Astrocyte (in vitro differentiated cells and primary cell): ENCODE measurements around the gene SPAG8. TPM values are rescaled to one million over a fixed set of nuclear protein-coding genes. Genes with fewer than 3 reads are reported as not detected.

Experiments used
- DNase-seq: peaks from one replicate; pipeline ENCODE4 v3.0.0-alpha.2; 2010; ENCODE audit warnings: low read depth
- FAIRE-seq: peaks from 2 replicates; lab custom pipeline; 2011; peaks lifted over from hg19 to GRCh38; lab: Jason Lieb, UNC
- H2AFZ ChIP-seq: 2 replicates; pipeline ENCODE4 v1.6.0; 2012; ENCODE audit warnings: low read depth, low read length, inconsistent platforms
- H3K27ac ChIP-seq: 2 replicates; pipeline ENCODE4 v1.5.1; 2011; ENCODE audit warnings: low read depth, low read length, inconsistent platforms
- H3K27me3 ChIP-seq: 2 replicates; pipeline ENCODE4 v1.6.0; 2011; ENCODE audit warnings: low read length, inconsistent platforms; ENCODE audit not compliant: insufficient read depth
- H3K36me3 ChIP-seq: 2 replicates; pipeline ENCODE4 v1.5.1; 2011; ENCODE audit warnings: low read length, inconsistent platforms; ENCODE audit not compliant: insufficient read depth
- H3K4me1 ChIP-seq: 2 replicates; pipeline ENCODE4 v1.5.1; 2011; ENCODE audit warnings: low read length, inconsistent platforms; ENCODE audit not compliant: insufficient read depth
- H3K4me2 ChIP-seq: 2 replicates; pipeline ENCODE4 v1.6.0; 2012; ENCODE audit warnings: low read length, inconsistent platforms
- H3K4me3 ChIP-seq: 2 replicates; pipeline ENCODE4 v1.5.1; 2011; ENCODE audit warnings: low read depth, mild to moderate bottlenecking, low read length, inconsistent platforms; ENCODE audit not compliant: insufficient read depth
- H3K79me2 ChIP-seq: 2 replicates; pipeline ENCODE4 v1.6.0; 2012; ENCODE audit warnings: mild to moderate bottlenecking, low read length, inconsistent platforms; ENCODE audit not compliant: insufficient read depth
- H3K9ac ChIP-seq: 2 replicates; pipeline ENCODE4 v1.6.0; 2012; ENCODE audit warnings: mild to moderate bottlenecking, low read length, inconsistent platforms
- H3K9me3 ChIP-seq: 2 replicates; pipeline ENCODE4 v1.5.1; 2012; ENCODE audit warnings: low read depth, mild to moderate bottlenecking, low read length, inconsistent platforms; ENCODE audit not compliant: insufficient read depth
- H4K20me1 ChIP-seq: 2 replicates; pipeline ENCODE4 v1.6.0; 2012; ENCODE audit warnings: low read length, inconsistent platforms; ENCODE audit not compliant: insufficient read depth
- H3K27ac Mint-ChIP-seq: one replicate; pipeline ENCODE4 v1.8.0; 2021; ENCODE audit warnings: mild to moderate bottlenecking, mixed read lengths; ENCODE audit not compliant: unreplicated experiment
- H3K27me3 Mint-ChIP-seq: one replicate; pipeline ENCODE4 v1.8.0; 2021; ENCODE audit warnings: low read depth, mixed read lengths; ENCODE audit not compliant: unreplicated experiment
- H3K36me3 Mint-ChIP-seq: one replicate; pipeline ENCODE4 v1.8.0; 2021; ENCODE audit warnings: low read depth, mixed read lengths; ENCODE audit not compliant: unreplicated experiment
- H3K4me1 Mint-ChIP-seq: one replicate; pipeline ENCODE4 v1.8.0; 2021; ENCODE audit warnings: low read depth, mixed read lengths; ENCODE audit not compliant: unreplicated experiment
- H3K4me3 Mint-ChIP-seq: one replicate; pipeline ENCODE4 v1.8.0; 2021; ENCODE audit warnings: mild to moderate bottlenecking, moderate library complexity, mixed read lengths; ENCODE audit not compliant: unreplicated experiment
- H3K9me3 Mint-ChIP-seq: one replicate; pipeline ENCODE4 v1.8.0; 2021; ENCODE audit warnings: mild to moderate bottlenecking, mixed read lengths; ENCODE audit not compliant: unreplicated experiment
- CTCF ChIP-seq: IDR thresholded peaks from 2 replicates; pipeline ENCODE4 v1.5.1; 2011; ENCODE audit warnings: low read depth, mild to moderate bottlenecking, inconsistent platforms, low read length, moderate library complexity; ENCODE audit not compliant: insufficient read depth
- EZH2 ChIP-seq: IDR thresholded peaks from 2 replicates; pipeline ENCODE4 v1.6.1; 2012; ENCODE audit warnings: mild to moderate bottlenecking, low read length, inconsistent platforms; ENCODE audit not compliant: insufficient read depth
- total RNA-seq: library from RNA; stranded (reverse); gene quantifications from 2 replicates; pipeline ENCODE4 v1.2.1, GENCODE V29; 2021

Gene SPAG8
- total RNA-seq, 1 donor from 2014 or later: 0.52 TPM

GRCh38 chr9:35844628-35845270 lies 32.7 kb upstream of the SPAG8 start:
- H3K27ac ChIP-seq: no peak overlapping the region
- FAIRE-seq (peak; percentile 82), DNase-seq (peak; percentile 85)
- H3K36me3 ChIP-seq: no peaks in the 10 kb centered on the region
- Mint-ChIP-seq H3K4me1 (peaks cover 22% of the 10 kb centered on the region), H3K9me3 (peaks cover 8% of the 10 kb centered on the region), H3K27ac (peak overlapping the region; percentile 9), H3K36me3 (peaks cover 22% of the 10 kb centered on the region), H3K27me3 (peaks cover 37% of the 10 kb centered on the region), H3K4me3 (no peak overlapping the region)
- peaks cover 28% of the 10 kb centered on the region for H3K4me1 ChIP-seq
- TF ChIP-seq CTCF (no peak), EZH2 (no peak)
- H3K9ac ChIP-seq: no peak overlapping the region
- no peak overlapping the region for H3K4me3 ChIP-seq
- peak overlapping the region; percentile 56 for H3K4me2 ChIP-seq
- no peaks in the 10 kb centered on the region for H4K20me1 ChIP-seq
- no peak overlapping the region for H2AFZ ChIP-seq
- H3K9me3 ChIP-seq: no peaks in the 10 kb centered on the region
- H3K27me3 ChIP-seq: no peaks in the 10 kb centered on the region
- H3K79me2 ChIP-seq: no peaks in the 10 kb centered on the region

- no peak for FAIRE-seq
- H3K27me3 Mint-ChIP-seq: peaks cover 47% of the 10 kb centered on the region
- no peak for TF ChIP-seq EZH2
- no peak for TF ChIP-seq CTCF
Measured at GRCh38 chr9:35842795-35843194, 30.7 kb upstream of the SPAG8 start.

More at GRCh38 chr9:35842795-35843194, 30.7 kb upstream of the SPAG8 start:
- Mint-ChIP-seq H3K4me1 (peaks cover 15% of the 10 kb centered on the region), H3K9me3 (peaks cover 8% of the 10 kb centered on the region), H3K27ac (no peak overlapping the region), H3K4me3 (no peak overlapping the region), H3K36me3 (peaks cover 21% of the 10 kb centered on the region)
- Histone ChIP-seq H3K9ac (no peak overlapping the region), H3K79me2 (no peaks in the 10 kb centered on the region), H3K9me3 (no peaks in the 10 kb centered on the region), H2AFZ (no peak overlapping the region), H3K27me3 (no peaks in the 10 kb centered on the region), H3K4me1 (peaks cover 21% of the 10 kb centered on the region), H3K4me3 (no peak overlapping the region), H3K27ac (no peak overlapping the region), H3K4me2 (no peak overlapping the region), H4K20me1 (no peaks in the 10 kb centered on the region), H3K36me3 (no peaks in the 10 kb centered on the region)
- no peak for DNase-seq
